Measurements from ENCODE around the gene EZR. TPM values are rescaled to one million over a fixed set of nuclear protein-coding genes. Genes with fewer than 3 reads are reported as not detected.
A peak's percentile ranks its signal among the peaks of the same experiment; 100 is the strongest.

Gene EZR
- total and polyA plus RNA-seq, 2 of the 13 experiments (the other 11 are each of a cell fraction or from before 2014, with no cell fraction given) = 34.7 to 60.3 TPM

- TF ChIP-seq TBX3 (IDR thresholded peaks at IDR 0.05; ENCODE audit: borderline replicate concordance) (no peak), ZNF263 (CRISPR knock-in tag; IDR thresholded peaks at IDR 0.05) (peak; percentile 88), ZNF18 (CRISPR knock-in tag; IDR thresholded peaks at IDR 0.05; ENCODE audit: insufficient replicate concordance) (no peak), PHF8 (CRISPR knock-in tag; IDR thresholded peaks at IDR 0.05) (peak; percentile 21), PATZ1 (CRISPR knock-in tag; IDR thresholded peaks at IDR 0.05) (peak; percentile 44), MIER3 (CRISPR knock-in tag; IDR thresholded peaks at IDR 0.05; ENCODE audit: borderline replicate concordance) (no peak), ZNF564 (CRISPR knock-in tag; IDR thresholded peaks at IDR 0.05) (no peak), KMT2B (CRISPR knock-in tag; IDR thresholded peaks at IDR 0.05) (no peak), MLX (CRISPR knock-in tag; IDR thresholded peaks at IDR 0.05) (no peak), POLR2A (IDR thresholded peaks at IDR 0.05; ENCODE audit: insufficient read depth in 1 of 2, low read depth in 2 of 2, low read length in 2 of 2) (no peak; a peak in 1 of 4 replicates), RAD51 (IDR thresholded peaks at IDR 0.05; ENCODE audit: borderline replicate concordance) (no peak), PRPF4 (IDR thresholded peaks at IDR 0.05; ENCODE audit: low read depth, low read length, poor library complexity, severe bottlenecking) (no peak), ZNF550 (CRISPR knock-in tag; IDR thresholded peaks at IDR 0.05; ENCODE audit: borderline replicate concordance) (no peak)
Measured at GRCh38 chr6:158818581-158819212, 471 bp downstream of the EZR start (continued).
